NCI-H345 (cell line): ENCODE data around the gene PRRG3.

ENCODE experiments used
- DNase-seq: peaks from one replicate; lab custom pipeline; 2025; lab: John Stamatoyannopoulos, UW

Gene PRRG3

DNA sequence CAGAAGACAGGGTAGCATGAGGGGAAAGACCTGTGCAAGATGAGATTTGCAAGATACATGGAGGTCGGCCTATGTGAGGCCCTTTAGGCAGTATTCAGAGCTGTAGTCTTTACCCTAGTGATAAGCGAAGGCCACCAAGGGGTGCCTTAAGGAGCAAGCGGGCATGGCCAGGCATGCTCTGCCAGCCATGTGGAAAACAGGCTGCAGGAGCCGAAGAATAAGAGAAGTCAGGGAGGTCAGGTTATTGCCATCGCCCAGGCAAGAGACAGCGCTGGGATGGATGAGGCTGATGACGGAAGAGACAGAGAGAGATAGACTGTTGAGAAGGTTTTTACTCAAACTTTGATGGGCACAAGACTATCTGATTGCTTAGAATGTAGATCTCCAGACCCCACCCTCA lies 13.6 kb downstream of the PRRG3 start:
- no peak for DNase-seq

GRCh38 chrX:151710457-151710856 lies 15.2 kb downstream of the PRRG3 start:
- no peak for DNase-seq

- DNase-seq, result no peak
These were observed 15.9 kb downstream of the PRRG3 start for GRCh38 chrX:151711154-151711553.

DNA sequence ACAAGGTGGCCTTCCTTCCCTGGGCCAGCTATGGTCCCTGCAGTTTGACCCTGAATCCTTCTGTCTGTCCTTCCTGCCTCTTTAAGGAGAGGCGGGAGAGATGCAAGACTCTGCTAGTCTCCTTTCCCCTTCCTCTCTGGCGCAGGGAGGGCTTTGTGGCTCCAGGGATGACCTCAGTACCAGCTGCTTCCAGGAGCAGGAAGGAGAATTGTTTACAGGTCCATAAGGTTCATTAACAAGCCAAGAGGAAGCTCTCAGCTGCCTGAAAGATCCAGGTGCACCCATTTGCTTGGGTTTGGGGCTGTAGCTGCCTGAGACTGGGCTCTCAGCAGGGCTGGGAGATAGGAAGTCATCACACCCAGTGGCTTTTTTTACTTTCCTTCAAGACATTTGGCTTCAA lies 16.5 kb downstream of the PRRG3 start:
- DNase-seq, result no peak

DNA sequence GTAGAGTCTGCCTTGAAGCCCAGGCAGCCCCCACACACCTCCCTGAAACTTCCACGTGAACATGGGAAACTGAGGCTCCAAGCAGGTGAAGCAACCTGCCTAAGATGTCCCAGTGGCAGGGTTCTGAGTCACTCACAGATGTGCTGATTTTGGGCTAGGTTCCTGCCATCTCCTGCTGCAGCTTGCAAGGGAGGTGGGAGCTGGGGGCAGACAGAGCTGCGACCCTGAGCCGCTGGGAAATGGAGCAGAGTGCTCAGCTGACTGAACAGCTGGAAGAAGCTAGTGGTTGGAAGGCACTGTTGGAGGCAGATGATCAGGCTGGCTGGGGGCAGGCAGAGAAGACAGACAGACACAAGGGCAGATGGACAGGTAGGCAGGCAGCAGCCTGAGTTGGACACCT lies 17.0 kb downstream of the PRRG3 start:
- DNase-seq, result no peak

GRCh38 chrX:151713849-151714248 lies 18.6 kb downstream of the PRRG3 start:
- no peak for DNase-seq

DNA sequence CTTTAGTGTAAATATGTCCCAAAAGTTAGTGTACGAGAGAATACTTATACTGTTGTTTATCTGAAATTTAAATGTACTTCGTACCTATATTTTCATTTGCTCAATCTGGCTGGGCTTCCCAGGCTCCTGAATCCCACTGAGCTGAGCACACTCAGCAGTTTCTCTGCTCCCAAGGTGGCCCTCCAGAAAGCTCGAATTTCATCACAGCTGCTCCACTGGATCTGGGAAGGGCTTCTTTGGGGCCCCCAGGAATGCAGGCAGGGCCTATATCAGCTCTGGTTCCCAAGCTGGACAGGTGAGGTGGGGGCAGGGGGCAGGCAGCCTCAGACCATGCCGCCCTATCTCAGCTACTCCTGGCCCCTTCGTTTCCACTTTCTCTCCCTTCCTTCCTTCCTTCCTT lies 19.1 kb downstream of the PRRG3 start:
- DNase-seq, result no peak

DNA sequence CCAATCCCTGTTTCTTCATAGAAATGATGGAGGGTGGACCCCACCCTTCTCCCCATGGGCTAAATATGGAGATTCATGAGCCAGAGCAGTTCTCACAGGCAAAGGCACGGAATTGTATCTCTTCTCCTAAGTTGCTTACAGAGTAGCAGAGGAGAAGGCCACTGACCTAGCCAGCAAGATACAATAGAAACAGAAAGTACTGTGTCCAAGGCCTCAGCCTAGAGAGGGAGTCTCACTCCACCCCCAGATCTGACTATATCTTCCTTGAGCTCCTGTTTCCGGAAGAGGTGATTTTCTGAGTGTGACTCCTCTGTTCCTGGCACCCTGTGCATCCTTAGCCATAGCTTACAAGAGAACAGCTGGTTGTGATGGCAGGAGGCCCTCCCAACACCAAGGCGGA lies 20.5 kb downstream of the PRRG3 start, which contains the start of gene FATE1:
TSS of gene FATE1 (plus strand) at position 284 of the 400 bp plus-strand sequence. CDS start at position 369, 85 bp downstream.
- DNase-seq, result no peak

DNA sequence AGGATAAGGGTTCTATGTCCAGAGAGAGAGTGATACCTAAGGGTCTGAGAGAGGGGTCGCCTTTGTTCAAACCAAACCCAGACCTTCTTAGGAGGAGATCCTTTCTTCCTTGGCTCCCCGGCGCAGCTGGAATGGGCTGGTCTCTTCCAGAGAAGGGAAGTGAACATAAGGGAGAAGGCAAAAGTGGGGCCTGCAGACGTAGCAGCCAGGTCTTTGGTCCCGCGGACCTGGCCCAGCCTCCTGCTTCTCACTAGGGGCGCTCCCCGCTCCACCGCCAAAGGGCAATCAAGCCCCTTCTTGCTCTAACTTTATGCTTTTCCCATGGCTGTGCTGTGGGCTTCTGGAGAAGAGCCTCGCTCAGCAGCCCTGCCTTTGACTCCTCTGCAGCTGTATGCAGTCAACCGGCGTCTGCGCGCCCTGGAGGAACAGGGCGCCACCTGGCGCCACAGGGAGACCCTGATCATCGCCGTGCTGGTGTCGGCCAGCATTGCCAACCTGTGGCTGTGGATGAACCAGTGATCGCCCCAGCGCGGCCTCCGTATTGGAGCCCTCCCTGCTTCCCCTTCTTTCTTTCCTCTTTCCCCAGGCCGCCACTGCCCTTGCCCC lies 27.1 kb downstream of the PRRG3 start:
- DNase-seq, result no peak

- no peak for DNase-seq
These were observed 28.0 kb downstream of the PRRG3 start for GRCh38 chrX:151723156-151723760.

- DNase-seq, result no peak
These were observed 29.5 kb downstream of the PRRG3 start for GRCh38 chrX:151724563-151725337.

DNA sequence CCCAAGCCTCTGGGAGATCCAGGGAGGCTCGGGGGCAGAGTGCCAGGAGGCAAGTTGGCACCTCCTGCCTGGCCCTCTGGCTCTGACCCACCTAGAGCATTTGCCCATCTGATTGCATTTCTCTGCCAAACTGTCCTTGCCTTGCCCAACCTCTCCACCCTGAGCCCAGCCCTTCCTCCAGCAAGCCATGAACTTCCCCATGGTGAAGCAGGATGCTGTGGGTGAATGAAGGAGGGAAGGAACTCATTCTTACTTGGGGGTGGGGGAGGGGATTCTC lies 30.0 kb downstream of the PRRG3 start:
- no peak for DNase-seq

DNA sequence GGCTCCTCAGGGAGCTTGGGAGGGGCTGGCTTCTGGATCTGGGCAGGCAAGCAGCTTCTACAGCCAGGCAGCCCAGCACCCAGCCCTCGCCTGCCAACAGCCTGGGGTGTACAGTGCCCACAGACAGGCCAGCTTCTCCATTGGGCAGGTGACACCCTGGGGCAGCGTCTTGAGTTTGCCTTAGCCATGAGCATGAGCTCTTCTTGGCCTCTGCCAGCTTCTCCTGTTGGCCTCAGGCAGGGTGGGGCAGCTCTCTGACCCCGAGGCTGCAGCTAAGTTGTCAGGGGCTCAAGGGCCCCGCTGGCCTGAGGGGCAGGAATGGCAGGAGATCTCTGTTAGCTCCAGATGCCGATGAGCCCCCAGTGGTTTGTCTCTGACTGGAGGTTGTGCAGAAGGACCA lies 31.5 kb downstream of the PRRG3 start:
- DNase-seq, result no peak

DNA sequence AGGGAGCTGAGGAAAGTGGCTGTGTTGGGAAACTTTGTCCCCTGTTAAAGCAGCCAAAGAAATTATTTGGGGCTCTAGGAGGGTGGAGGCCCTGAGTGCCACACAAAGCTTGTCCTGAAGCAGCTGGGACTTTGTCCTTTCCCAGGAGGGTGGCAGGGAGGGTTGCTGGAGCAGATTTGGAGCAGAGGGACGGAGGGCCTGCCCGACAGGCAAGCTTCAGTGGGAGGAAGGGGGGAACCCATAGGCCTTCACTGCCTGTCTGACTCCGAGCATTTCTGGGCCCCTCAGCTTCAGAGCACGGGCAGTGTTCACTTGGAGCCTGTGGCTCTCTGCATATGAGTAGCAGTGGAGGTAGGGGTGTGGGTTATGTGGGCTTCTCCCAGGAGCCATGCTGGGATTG lies 32.1 kb downstream of the PRRG3 start:
- no peak for DNase-seq

DNA sequence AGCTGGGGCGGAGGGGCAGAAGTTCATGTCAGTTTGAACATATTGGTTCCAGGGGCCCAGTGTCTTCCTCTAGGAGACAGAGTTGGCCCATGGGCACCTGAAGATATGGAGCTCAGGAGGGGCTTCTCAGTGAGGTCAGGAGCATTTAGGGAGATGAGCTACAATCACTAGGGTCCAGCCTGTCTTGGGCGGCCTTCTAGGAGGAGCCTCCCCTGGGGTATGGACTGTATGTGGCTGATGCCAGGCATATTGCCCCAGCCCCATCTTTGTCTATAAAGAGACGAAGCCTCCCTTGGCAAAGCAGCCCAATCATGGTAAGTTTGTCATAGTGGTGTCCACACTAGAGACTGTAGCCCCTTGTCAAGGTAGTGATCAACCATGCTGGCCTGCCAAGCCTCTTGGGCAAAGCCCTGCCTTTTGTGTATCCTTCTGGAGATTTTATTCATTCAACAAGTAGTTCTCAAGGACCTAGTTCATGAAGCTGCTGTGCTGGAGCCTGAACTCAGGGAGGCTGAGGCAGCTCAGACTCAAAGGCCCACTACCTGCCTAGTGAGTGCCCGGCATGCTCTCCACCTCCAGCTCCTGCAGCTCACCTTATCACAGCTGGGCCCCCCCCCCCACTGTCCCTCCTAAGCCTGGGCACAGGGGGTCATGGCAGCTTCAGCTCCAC lies 33.9 kb downstream of the PRRG3 start:
- DNase-seq, result no peak

DNA sequence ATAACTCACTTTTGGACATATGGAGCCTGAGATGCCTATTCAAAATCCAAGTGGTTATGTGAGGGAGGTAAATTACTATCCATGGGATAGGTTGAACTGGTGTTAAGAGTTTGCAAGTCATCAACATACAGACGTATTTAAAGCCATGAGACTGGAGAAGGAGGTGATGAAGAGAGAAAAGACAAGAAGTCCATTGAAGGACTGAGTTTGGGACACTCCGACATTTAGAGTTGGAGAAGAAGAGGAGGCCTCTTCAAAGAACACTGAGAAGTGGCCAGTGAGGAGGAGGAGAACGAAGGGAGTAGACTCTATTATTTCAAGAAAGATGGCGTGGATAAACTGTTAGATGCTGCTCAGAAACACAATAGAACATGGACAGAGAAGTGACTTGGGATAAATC lies 39.2 kb downstream of the PRRG3 start, which contains the start of gene CNGA2:
TSS of gene CNGA2 (plus strand) at position 301 of the 400 bp plus-strand sequence. CDS start 3,738 bp downstream, outside the sequence.
- DNase-seq, result no peak

DNA sequence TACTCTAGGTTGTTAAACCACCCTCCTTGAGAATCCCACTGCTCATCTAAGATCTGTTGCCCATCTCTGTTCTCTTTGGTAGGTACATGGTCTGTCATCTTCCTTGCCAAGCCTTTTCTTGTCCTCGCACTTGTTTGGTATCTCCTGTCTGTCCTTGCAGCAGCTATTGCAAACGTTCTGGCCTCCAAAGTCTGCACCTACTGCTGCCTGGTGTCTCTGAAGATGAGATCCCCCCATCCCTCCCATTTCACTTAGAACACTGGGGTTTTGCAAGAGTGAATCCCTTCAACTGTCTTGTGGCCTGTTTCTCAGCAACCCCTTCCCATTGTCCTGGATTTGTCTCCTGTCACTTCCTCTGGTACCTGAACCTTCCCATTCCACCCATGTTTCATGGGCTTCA lies 40.0 kb downstream of the PRRG3 start:
- no peak for DNase-seq

- no peak for DNase-seq
These were observed 41.4 kb downstream of the PRRG3 start for GRCh38 chrX:151736685-151737084.

DNA sequence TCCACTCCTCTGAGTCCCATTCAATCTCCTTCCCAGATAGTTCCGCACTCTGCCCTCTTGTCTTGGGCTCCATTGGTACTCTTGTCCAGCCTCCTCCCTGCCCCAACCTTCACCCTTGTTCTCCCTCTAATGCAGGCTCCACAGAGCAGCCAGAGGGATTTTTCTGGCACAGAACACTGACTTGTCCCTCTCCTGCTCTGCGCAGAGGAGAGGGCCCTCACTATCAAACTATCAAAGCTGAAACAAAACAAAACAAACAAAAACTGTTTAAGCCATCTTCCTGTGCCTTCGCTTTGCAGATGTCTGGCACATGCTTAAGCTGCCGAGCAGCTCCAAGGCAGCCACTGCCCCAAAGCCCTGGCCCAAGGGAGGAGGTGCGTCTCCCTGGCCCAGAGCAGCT lies 42.2 kb downstream of the PRRG3 start:
- DNase-seq, result no peak

DNA sequence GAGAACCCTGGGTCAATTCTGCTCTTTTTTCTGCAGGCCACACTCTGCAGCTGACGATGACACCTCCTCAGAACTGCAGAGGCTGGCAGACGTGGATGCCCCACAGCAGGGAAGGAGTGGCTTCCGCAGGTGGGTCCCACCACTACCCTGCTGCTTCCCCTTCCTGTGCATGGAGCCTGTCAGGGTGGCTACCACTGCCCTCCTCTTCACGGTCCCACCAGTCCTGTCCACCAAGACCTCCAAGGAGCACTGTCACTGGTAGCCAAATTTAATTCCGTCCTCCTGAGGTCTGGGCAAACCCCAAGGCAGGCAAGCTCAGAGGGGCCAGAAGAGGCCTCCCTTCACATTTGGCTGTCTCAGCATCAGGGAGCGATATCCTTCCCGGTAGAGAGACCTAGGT lies 43.5 kb downstream of the PRRG3 start:
- DNase-seq, result no peak

DNA sequence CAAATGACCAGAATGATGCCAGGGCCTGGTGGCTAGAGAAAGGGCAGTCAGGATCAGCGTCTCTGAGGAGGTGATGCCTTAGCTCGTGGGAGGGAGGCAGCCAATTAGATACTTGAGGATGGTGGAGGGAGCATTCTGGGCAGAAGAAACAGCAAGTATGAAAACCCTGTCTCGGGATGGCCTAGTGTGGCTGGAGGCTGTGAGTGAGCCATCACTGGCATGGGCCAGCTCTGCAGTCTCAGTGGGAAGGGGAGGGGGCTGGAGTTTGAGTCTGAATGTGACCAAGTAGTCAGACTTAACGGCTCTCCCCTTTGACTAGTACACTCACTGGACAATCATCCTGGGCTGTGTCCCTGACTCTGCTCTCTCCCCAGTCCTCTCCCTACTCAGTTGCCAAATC lies 46.3 kb downstream of the PRRG3 start:
- no peak for DNase-seq

DNA sequence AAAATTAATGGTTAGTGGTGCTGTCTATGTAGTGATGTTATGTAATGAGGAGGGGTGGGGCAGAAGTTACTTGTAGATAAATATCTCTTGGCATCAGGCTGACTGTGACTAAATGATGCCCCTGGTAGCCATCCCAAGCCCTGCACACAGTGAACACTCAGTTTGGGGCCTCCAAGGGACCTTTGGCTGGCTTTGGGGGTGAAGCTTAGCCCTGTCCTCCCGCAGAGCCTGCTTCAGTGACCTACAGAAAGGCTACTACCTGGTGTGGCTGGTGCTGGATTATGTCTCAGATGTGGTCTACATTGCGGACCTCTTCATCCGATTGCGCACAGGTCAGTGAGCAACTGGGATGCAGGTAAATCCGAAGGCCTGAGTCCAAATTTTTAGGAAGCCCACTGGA lies 47.1 kb downstream of the PRRG3 start:
- DNase-seq, result no peak
